ENCODE measurements around the gene NID2. TPM values are rescaled to one million over a fixed set of nuclear protein-coding genes. Genes with fewer than 3 reads are reported as not detected.
A peak's percentile ranks its signal among the peaks of the same experiment; 100 is the strongest.

The NID2 gene
- total RNA-seq, 1 experiment from 2014 or later, result 6.6 TPM

- H3K27ac Mint-ChIP-seq, result no peak overlapping the region
- WGBS (ENCODE audit: extremely low coverage, insufficient read length, low lambda C conversion rate), result no CpG with 5 or more reads among the region's 3 CpGs
- Histone ChIP-seq H4K5ac (ENCODE audit: insufficient read length, low read depth, low read length) (no peak overlapping the region), H2AK5ac (ENCODE audit: insufficient read length, low read length) (no peak overlapping the region), H3K4me1 (ENCODE audit: insufficient read depth, low read length) (no peaks in the 10 kb centered on the region), H4K8ac (replicated peaks; ENCODE audit: insufficient read length, low read depth, low read length) (no peak overlapping the region), H3K9me3 (ENCODE audit: control insufficient read depth, low read depth, low read length) (no peaks in the 10 kb centered on the region), H3K4me2 (ENCODE audit: insufficient read depth, insufficient read length, low read length) (peak overlapping the region; percentile 43), H2AFZ (ENCODE audit: low read length) (no peak overlapping the region), H4K91ac (ENCODE audit: insufficient read length, low read depth, low read length) (no peak overlapping the region), H3K18ac (ENCODE audit: insufficient read length, low read depth, low read length) (no peak overlapping the region), H3T11ph (ENCODE audit: low read length) (no peak overlapping the region), H3K23ac (ENCODE audit: insufficient read length, low read depth, low read length) (no peak overlapping the region), H3K27ac (ENCODE audit: insufficient read length, low read depth, low read length) (no peak overlapping the region), H2BK15ac (ENCODE audit: low read depth, low read length) (no peak overlapping the region), H3K79me2 (ENCODE audit: insufficient read depth, low read length) (no peaks in the 10 kb centered on the region), H3K23me2 (ENCODE audit: insufficient read length, low read depth, low read length, poor library complexity, severe bottlenecking) (peaks cover 12% of the 10 kb centered on the region), H3K79me1 (ENCODE audit: insufficient read depth, low read depth, low read length, poor library complexity, severe bottlenecking) (no peaks in the 10 kb centered on the region), H2BK12ac (ENCODE audit: insufficient read length, low read depth, low read length) (no peak overlapping the region), H2BK5ac (ENCODE audit: insufficient read length, low read length) (no peak overlapping the region), H3K56ac (ENCODE audit: insufficient read length, low read depth, low read length) (no peak overlapping the region), H3K27me3 (ENCODE audit: insufficient read depth, low read length) (peaks cover 12% of the 10 kb centered on the region; the same call in 1 of the 2 replicates), H3K14ac (ENCODE audit: insufficient read depth, low read length) (no peak overlapping the region), H3K9ac (ENCODE audit: extremely low read depth, insufficient read length, low read length) (no peak overlapping the region), H2BK120ac (ENCODE audit: low read depth, low read length, poor library complexity, severe bottlenecking) (no peak overlapping the region), H2BK20ac (ENCODE audit: low read depth, low read length, poor library complexity, severe bottlenecking) (no peak overlapping the region), H3K4ac (ENCODE audit: low read depth, low read length) (no peak overlapping the region), H4K20me1 (ENCODE audit: control insufficient read depth, insufficient read depth, insufficient read length) (no peaks in the 10 kb centered on the region)
- H3K9me3 Mint-ChIP-seq, result no peaks in the 10 kb centered on the region; a peak in 1 of 5 replicates
- peaks cover 17 to 25% of the 10 kb centered on the region in 2 experiments for H3K4me1 Mint-ChIP-seq
- no peaks in the 10 kb centered on the region for H3K36me3 Mint-ChIP-seq (ENCODE audit: insufficient read depth in 1 of 3, low read depth in 3 of 3)
- TF ChIP-seq CTCF (conservative IDR thresholded peaks at IDR 0.05), result no peak
- H3K27me3 Mint-ChIP-seq (ENCODE audit: low read depth), result peaks cover 63% of the 10 kb centered on the region
- DNase-seq, result no peak
- H3K4me3 Mint-ChIP-seq, result peak overlapping the region; percentile 70 to 87
Measured at GRCh38 chr14:52070051-52070431, 1.2 kb upstream of the NID2 start.

Measured in H9 (cell line).